GM23338 (cell line): Measurements from ENCODE around the gene SMYD3. TPM values are rescaled to one million over a fixed set of nuclear protein-coding genes. Genes with fewer than 3 reads are reported as not detected.

Experiments used
- ATAC-seq: fragments of 200-7000 bp; cut with Tn5 transposase; 3 replicates; pipeline ENCODE4 v1.9.1; 2020
- DNase-seq: peaks from one replicate; pipeline ENCODE4 v3.0.0-alpha.2; 2015; ENCODE audit warnings: low spot score
- H2AFZ ChIP-seq: fragments of 200-600 bp; sonication (generic); 2 replicates; pipeline ENCODE4 v1.8.0; 2016; ENCODE audit warnings: antibody characterized with exemption, mild to moderate bottlenecking, moderate library complexity
- H3F3A ChIP-seq: fragments of 200-600 bp; sonication (generic); replicated peaks from 2 replicates; pipeline ENCODE4 v1.8.0; 2017; ENCODE audit warnings: antibody characterized with exemption, mixed run types, low read depth
- H3K27ac ChIP-seq: fragments of 200-600 bp; sonication (generic); 2 replicates; pipeline ENCODE4 v1.6.1; 2016; ENCODE audit warnings: low read depth
- H3K27me3 ChIP-seq: fragments of 200-600 bp; sonication (generic); 2 replicates; pipeline ENCODE4 v1.8.0; 2016; ENCODE audit warnings: mild to moderate bottlenecking, mixed run types, moderate library complexity; ENCODE audit not compliant: insufficient read depth
- H3K36me3 ChIP-seq: fragments of 200-600 bp; sonication (generic); 2 replicates; pipeline ENCODE4 v1.8.0; 2016; ENCODE audit warnings: mild to moderate bottlenecking; ENCODE audit not compliant: insufficient read depth
- H3K4me1 ChIP-seq: fragments of 200-600 bp; sonication (generic); 2 replicates; pipeline ENCODE4 v1.8.0; 2016; ENCODE audit warnings: mild to moderate bottlenecking, moderate library complexity; ENCODE audit not compliant: insufficient read depth
- H3K4me2 ChIP-seq: fragments of 200-600 bp; sonication (generic); 2 replicates; pipeline ENCODE4 v1.7.1; 2017; ENCODE audit warnings: mixed run types
- H3K4me3 ChIP-seq: fragments of 200-600 bp; sonication (generic); 2 replicates; pipeline ENCODE4 v1.6.1; 2016; ENCODE audit warnings: mixed run types
- H3K79me2 ChIP-seq: fragments of 200-600 bp; sonication (generic); replicated peaks from 2 replicates; pipeline ENCODE4 v1.8.0; 2017; ENCODE audit warnings: mild to moderate bottlenecking; ENCODE audit not compliant: insufficient read depth
- H3K9me2 ChIP-seq: fragments of 200-600 bp; sonication (generic); 2 replicates; pipeline ENCODE4 v1.8.0; 2017; ENCODE audit not compliant: insufficient read depth
- H4K20me1 ChIP-seq: fragments of 200-600 bp; sonication (generic); replicated peaks from 2 replicates; pipeline ENCODE4 v1.8.0; 2017; ENCODE audit warnings: mild to moderate bottlenecking; ENCODE audit not compliant: insufficient read depth
- H3K27ac Mint-ChIP-seq: 2 replicates; pipeline ENCODE4 v1.8.0; 2020; ENCODE audit warnings: inconsistent platforms, mild to moderate bottlenecking, moderate library complexity, mixed read lengths
- H3K27me3 Mint-ChIP-seq: 3 replicates; pipeline ENCODE4 v1.8.0; 2022; ENCODE audit warnings: low read depth, mild to moderate bottlenecking, moderate library complexity, mixed read lengths, inconsistent platforms; ENCODE audit not compliant: insufficient read depth, poor library complexity
- H3K36me3 Mint-ChIP-seq: 3 replicates; pipeline ENCODE4 v1.8.0; 2021; ENCODE audit warnings: low read depth, mild to moderate bottlenecking, inconsistent platforms, moderate library complexity, mixed read lengths
- H3K4me1 Mint-ChIP-seq: 3 replicates; pipeline ENCODE4 v1.8.0; 2020; ENCODE audit warnings: mild to moderate bottlenecking, inconsistent platforms, mixed read lengths
- H3K4me3 Mint-ChIP-seq: 3 replicates; pipeline ENCODE4 v1.8.0; 2021; ENCODE audit warnings: moderate library complexity, mild to moderate bottlenecking, inconsistent platforms, mixed read lengths
- H3K9me3 Mint-ChIP-seq: 3 replicates; pipeline ENCODE4 v1.8.0; 2020; ENCODE audit warnings: moderate library complexity, mild to moderate bottlenecking, inconsistent platforms, mixed read lengths
- EZH2 ChIP-seq: fragments of 200-600 bp; sonication (generic); IDR thresholded peaks from one replicate; pipeline ENCODE4 v1.8.0; 2017; ENCODE audit warnings: antibody characterized with exemption, mild to moderate bottlenecking, low read depth; ENCODE audit not compliant: unreplicated experiment
- EZH2phosphoT487 ChIP-seq: fragments of 200-600 bp; sonication (generic); IDR thresholded peaks from one replicate; pipeline ENCODE4 v1.8.1; 2018; ENCODE audit warnings: antibody characterized with exemption; ENCODE audit not compliant: unreplicated experiment
- JUNB ChIP-seq: IDR thresholded peaks from one replicate; pipeline ENCODE4 v1.6.1; 2016; ENCODE audit warnings: antibody characterized with exemption; ENCODE audit not compliant: unreplicated experiment
- NANOG ChIP-seq: IDR thresholded peaks from 2 replicates; pipeline ENCODE4 v1.6.1; 2016; ENCODE audit warnings: antibody characterized with exemption, borderline replicate concordance
- POLR2AphosphoS5 ChIP-seq: IDR thresholded peaks from 2 replicates; pipeline ENCODE4 v1.6.1; 2016; ENCODE audit warnings: antibody characterized with exemption, low read depth
- ZNF114 ChIP-seq: fragments of 250-450 bp; sonication (Bioruptor Pico); IDR thresholded peaks from 2 replicates; pipeline ENCODE4 v1.5.0; 2020; ENCODE audit warnings: mild to moderate bottlenecking, moderate library complexity
- ZNF331 ChIP-seq: fragments of 250-450 bp; sonication (Bioruptor Pico); IDR thresholded peaks from 2 replicates; pipeline ENCODE4 v1.5.0; 2020; ENCODE audit warnings: low read depth, mild to moderate bottlenecking, moderate library complexity
- polyA plus RNA-seq: library from polyadenylated mRNA; unstranded; fragments of >200 nt; fragmentation: Nextera tagmentation; extraction: Ambion mirVana; gene quantifications from 2 replicates; pipeline ENCODE4 v1.2.1, GENCODE V29; 2016
- total RNA-seq: library from RNA; depleted of rRNA; stranded (reverse); fragments of >200 nt; shearing (Covaris generic); gene quantifications from 2 replicates; pipeline ENCODE4 v1.2.3, GENCODE V29; 2014
- TF ChIP-seq, protein P1 (sequence below): IDR thresholded peaks from one replicate; pipeline ENCODE4 v1.6.1; 2018; ENCODE audit warnings: antibody characterized with exemption; ENCODE audit not compliant: unreplicated experiment
- TF ChIP-seq, protein P2 (sequence below), 2 experiments: fragments of 200-600 bp in 1 of 2; sonication (generic) in 1 of 2; conservative IDR thresholded peaks; 2 replicates each; pipeline versions ENCODE4 v1.5.1 to v1.6.1; 2016 to 2017; ENCODE audit warnings: antibody characterized with exemption in 2 of 2, low read depth in 2 of 2, mild to moderate bottlenecking in 2 of 2, moderate library complexity in 1 of 2

Gene SMYD3
- total and polyA plus RNA-seq, 2 experiments from 2014 or later: 31.8 to 34.4 TPM

DNA sequence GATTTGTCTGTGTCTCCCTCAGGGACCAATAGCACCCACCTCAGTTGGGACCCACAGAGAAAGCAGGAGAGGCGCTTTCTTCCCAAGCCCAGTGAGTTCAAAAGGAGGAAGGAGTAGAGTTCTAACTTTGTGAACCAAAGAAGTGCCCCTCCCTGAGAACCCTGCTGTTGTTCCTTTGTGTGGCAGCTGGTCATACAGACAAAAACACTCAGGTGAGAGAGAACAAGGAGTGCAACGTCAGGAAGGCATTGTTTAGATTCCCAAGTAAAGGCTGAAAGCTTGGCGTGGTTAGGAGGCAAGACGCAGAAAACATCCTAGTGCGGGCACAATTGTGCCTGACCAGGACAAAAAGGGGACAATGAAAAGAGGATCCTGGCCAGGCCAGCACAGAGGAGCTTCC, 697.7 kb downstream of the SMYD3 start:
- Histone ChIP-seq H3K79me2 (no peaks in the 10 kb centered on the region), H3K27ac (no peak overlapping the region), H3F3A (no peaks in the 10 kb centered on the region), H3K27me3 (no peaks in the 10 kb centered on the region), H2AFZ (no peak overlapping the region), H4K20me1 (no peaks in the 10 kb centered on the region), H3K4me2 (no peak overlapping the region), H3K36me3 (no peaks in the 10 kb centered on the region), H3K4me3 (no peak overlapping the region), H3K9me2 (no peaks in the 10 kb centered on the region), H3K4me1 (no peaks in the 10 kb centered on the region)
- DNase-seq (peak; percentile 43), ATAC-seq (peak; percentile 86)
- Mint-ChIP-seq H3K36me3 (no peaks in the 10 kb centered on the region), H3K27ac (no peak overlapping the region), H3K9me3 (no peaks in the 10 kb centered on the region), H3K4me3 (no peak overlapping the region), H3K27me3 (peaks cover 2% of the 10 kb centered on the region), H3K4me1 (peaks cover 19% of the 10 kb centered on the region)
- no peak for TF ChIP-seq ZNF114 (CRISPR knock-in tag)
- TF ChIP-seq EZH2: no peak
- TF ChIP-seq, protein P1, sequence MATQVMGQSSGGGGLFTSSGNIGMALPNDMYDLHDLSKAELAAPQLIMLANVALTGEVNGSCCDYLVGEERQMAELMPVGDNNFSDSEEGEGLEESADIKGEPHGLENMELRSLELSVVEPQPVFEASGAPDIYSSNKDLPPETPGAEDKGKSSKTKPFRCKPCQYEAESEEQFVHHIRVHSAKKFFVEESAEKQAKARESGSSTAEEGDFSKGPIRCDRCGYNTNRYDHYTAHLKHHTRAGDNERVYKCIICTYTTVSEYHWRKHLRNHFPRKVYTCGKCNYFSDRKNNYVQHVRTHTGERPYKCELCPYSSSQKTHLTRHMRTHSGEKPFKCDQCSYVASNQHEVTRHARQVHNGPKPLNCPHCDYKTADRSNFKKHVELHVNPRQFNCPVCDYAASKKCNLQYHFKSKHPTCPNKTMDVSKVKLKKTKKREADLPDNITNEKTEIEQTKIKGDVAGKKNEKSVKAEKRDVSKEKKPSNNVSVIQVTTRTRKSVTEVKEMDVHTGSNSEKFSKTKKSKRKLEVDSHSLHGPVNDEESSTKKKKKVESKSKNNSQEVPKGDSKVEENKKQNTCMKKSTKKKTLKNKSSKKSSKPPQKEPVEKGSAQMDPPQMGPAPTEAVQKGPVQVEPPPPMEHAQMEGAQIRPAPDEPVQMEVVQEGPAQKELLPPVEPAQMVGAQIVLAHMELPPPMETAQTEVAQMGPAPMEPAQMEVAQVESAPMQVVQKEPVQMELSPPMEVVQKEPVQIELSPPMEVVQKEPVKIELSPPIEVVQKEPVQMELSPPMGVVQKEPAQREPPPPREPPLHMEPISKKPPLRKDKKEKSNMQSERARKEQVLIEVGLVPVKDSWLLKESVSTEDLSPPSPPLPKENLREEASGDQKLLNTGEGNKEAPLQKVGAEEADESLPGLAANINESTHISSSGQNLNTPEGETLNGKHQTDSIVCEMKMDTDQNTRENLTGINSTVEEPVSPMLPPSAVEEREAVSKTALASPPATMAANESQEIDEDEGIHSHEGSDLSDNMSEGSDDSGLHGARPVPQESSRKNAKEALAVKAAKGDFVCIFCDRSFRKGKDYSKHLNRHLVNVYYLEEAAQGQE: no peak

DNA sequence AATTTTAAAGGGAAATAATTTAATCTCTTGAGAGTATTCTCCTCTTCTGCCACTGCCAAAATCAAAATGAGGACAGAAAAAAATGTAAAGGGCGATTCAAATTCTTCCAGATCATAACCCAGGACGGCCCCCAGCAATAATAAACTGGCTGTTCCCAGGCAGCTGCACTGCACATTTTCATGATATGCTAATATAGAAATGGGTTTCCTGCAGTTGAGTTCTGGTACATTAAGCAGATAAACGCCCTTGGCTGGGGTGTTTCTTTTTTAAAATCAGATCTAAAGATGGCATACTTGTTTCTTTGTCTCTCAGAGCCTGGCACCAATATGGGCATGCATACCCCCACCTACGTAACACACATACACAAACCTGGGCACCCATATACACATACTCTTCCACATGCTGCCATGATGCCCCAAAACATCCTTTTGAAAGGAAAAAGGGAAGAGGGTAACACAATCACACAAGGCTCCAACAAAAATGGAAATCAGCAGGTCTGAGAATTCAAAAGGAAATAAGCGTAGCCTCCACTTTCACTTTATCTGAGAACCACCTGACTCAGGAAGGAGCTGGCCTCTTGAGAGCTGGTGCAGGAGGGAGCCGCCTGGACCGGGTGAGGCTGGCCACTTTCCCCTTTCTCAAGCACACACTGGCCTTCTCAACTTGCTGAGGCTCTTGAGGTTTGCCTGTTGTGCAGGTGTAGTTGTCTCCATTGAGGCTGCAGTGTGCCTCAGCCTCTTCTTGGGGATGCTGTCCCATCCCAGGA, 698.9 kb downstream of the SMYD3 start:
- H3K36me3 ChIP-seq: no peaks in the 10 kb centered on the region
- no peak for TF ChIP-seq ZNF331
- no peak for TF ChIP-seq ZNF114 (CRISPR knock-in tag)
- no peak for TF ChIP-seq EZH2phosphoT487
- no peaks in the 10 kb centered on the region for H3F3A ChIP-seq
- no peaks in the 10 kb centered on the region for H3K36me3 Mint-ChIP-seq
- no peak overlapping the region for H2AFZ ChIP-seq
- no peak overlapping the region for H3K4me3 ChIP-seq
- no peaks in the 10 kb centered on the region for H3K9me2 ChIP-seq
- no peaks in the 10 kb centered on the region for H4K20me1 ChIP-seq
- no peaks in the 10 kb centered on the region for H3K4me1 ChIP-seq
- no peak overlapping the region for H3K4me3 Mint-ChIP-seq
- no peaks in the 10 kb centered on the region for H3K27me3 ChIP-seq
- H3K27ac Mint-ChIP-seq: no peak overlapping the region
- peaks cover 2% of the 10 kb centered on the region for H3K27me3 Mint-ChIP-seq
- DNase-seq (no peak), ATAC-seq (no peak)
- H3K4me1 Mint-ChIP-seq: peaks cover 19% of the 10 kb centered on the region
- H3K4me2 ChIP-seq: no peak overlapping the region
- no peaks in the 10 kb centered on the region for H3K79me2 ChIP-seq
- H3K27ac ChIP-seq: no peak overlapping the region
- no peaks in the 10 kb centered on the region for H3K9me3 Mint-ChIP-seq

DNA sequence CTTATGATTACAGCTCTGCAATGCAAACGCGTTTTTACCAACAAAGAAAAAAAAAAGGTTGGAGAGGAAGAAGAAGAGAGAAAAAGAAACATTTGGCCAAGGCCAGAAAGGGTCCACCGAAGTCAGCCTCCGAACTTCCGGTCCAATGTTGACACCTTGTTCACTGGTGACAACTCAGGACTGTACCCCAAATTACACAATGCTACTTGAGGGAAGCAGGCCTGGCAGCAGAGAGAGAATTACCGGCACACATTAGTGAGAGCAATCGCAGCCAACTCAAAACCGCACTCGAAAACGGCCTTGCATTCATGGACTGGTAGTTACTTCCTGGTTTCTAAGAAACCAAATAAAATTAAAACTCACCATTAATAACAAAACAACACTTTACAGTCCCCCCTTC, 699.8 kb downstream of the SMYD3 start:
- no peak overlapping the region for H3K4me2 ChIP-seq
- no peaks in the 10 kb centered on the region for H3K9me2 ChIP-seq
- no peak overlapping the region for H3K4me3 ChIP-seq
- no peaks in the 10 kb centered on the region for H3K79me2 ChIP-seq
- H2AFZ ChIP-seq: no peak overlapping the region
- no peak overlapping the region for H3K4me3 Mint-ChIP-seq
- H3K27ac ChIP-seq: no peak overlapping the region
- no peaks in the 10 kb centered on the region for H3K9me3 Mint-ChIP-seq
- no peaks in the 10 kb centered on the region for H3F3A ChIP-seq
- ATAC-seq (no peak), DNase-seq (no peak)
- peaks cover 2% of the 10 kb centered on the region for H3K27me3 Mint-ChIP-seq
- no peaks in the 10 kb centered on the region for H4K20me1 ChIP-seq
- H3K36me3 ChIP-seq: no peaks in the 10 kb centered on the region
- no peaks in the 10 kb centered on the region for H3K36me3 Mint-ChIP-seq
- no peaks in the 10 kb centered on the region for H3K27me3 ChIP-seq
- H3K4me1 ChIP-seq: no peaks in the 10 kb centered on the region
- peaks cover 19% of the 10 kb centered on the region for H3K4me1 Mint-ChIP-seq
- no peak overlapping the region; the same call in 1 of the 2 replicates for H3K27ac Mint-ChIP-seq
- TF ChIP-seq EZH2phosphoT487 (no peak), NANOG (no peak), JUNB (no peak), POLR2AphosphoS5 (no peak)
- TF ChIP-seq, protein P2, sequence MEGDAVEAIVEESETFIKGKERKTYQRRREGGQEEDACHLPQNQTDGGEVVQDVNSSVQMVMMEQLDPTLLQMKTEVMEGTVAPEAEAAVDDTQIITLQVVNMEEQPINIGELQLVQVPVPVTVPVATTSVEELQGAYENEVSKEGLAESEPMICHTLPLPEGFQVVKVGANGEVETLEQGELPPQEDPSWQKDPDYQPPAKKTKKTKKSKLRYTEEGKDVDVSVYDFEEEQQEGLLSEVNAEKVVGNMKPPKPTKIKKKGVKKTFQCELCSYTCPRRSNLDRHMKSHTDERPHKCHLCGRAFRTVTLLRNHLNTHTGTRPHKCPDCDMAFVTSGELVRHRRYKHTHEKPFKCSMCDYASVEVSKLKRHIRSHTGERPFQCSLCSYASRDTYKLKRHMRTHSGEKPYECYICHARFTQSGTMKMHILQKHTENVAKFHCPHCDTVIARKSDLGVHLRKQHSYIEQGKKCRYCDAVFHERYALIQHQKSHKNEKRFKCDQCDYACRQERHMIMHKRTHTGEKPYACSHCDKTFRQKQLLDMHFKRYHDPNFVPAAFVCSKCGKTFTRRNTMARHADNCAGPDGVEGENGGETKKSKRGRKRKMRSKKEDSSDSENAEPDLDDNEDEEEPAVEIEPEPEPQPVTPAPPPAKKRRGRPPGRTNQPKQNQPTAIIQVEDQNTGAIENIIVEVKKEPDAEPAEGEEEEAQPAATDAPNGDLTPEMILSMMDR (conservative IDR thresholded peaks at IDR 0.05; ENCODE audit: low read depth in 2 of 2): no peak
